ENCODE measurements around the gene DUSP6.
A peak's percentile ranks its signal among the peaks of the same experiment; 100 is the strongest.

Gene DUSP6

DNA sequence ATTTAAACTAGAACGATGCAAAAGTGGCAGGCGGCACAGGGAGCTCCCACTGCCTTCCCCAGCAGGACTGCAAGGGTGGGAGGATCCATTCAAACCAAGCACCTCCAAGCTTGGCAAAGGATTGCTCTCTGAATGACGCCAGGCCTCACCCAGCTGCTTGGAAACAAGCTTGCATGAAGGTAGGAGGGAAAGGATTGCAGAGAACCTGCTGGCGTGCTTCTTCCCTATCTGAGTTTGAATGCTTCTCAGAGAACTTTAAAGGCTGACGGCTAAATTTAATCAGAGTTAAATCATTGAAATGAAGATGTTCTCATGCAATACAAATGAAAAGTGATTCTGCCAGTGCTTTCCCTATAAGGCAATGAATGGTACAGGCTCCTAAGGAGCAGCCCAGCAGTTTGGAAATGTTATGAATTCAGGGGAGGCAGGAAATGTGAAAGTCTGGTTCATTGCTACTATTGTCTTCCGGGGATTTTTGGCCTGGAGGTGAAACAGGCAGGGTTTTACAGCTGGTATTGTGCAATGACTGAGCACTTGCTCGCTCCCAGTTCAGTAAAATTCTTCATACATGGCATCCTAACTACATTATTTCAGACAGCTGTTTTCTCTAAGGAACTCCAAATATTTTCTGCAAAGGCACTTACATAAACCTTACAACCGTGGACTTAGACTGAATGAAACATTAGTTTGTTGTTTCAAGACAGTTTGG lies 31.9 kb upstream of the DUSP6 start:
- no peak for DNase-seq (ENCODE audit: insufficient read length, low spot score)
- TF ChIP-seq POLR2A (IDR thresholded peaks at IDR 0.05; ENCODE audit: low read depth, low read length), result no peak
- FAIRE-seq, result peak; percentile 48

GRCh38 chr12:89383235-89384049 lies 31.1 kb upstream of the DUSP6 start:
- DNase-seq (ENCODE audit: insufficient read length, low spot score) (no peak), FAIRE-seq (no peak)

DNA sequence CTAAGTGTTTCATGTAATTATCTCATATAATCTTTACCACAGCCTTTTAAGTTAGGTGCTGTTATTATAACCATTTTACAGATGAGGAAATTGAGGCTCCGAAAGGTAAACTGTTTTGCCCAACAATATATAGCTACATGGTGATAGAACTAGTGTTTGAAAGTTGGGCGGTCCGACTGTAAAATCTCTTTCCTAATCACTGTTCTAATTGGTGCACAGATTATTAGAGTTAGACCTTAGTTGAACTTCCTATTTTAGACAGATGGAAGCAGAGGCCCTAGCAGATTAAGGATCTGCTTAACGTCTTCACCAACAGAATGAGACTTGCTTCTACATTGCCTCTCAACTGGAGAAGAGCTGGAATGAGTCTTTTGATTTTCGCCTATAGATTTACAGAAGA lies 30.0 kb upstream of the DUSP6 start:
- no peak for FAIRE-seq

More at GRCh38 chr12:89383235-89384049, 31.1 kb upstream of the DUSP6 start:
- no peak for TF ChIP-seq POLR2A (IDR thresholded peaks at IDR 0.05; ENCODE audit: low read depth, low read length)

GRCh38 chr12:89379839-89380467 lies 27.7 kb upstream of the DUSP6 start:
- no peak for FAIRE-seq
- DNase-seq (ENCODE audit: insufficient read length, low spot score), result no peak
- TF ChIP-seq POLR2A (IDR thresholded peaks at IDR 0.05; ENCODE audit: low read depth, low read length), result no peak

More for the DNA sequence above, 30.0 kb upstream of the DUSP6 start:
- TF ChIP-seq POLR2A (IDR thresholded peaks at IDR 0.05; ENCODE audit: low read depth, low read length), result no peak
- DNase-seq (ENCODE audit: insufficient read length, low spot score), result no peak

GRCh38 chr12:89379148-89379838 lies 27.0 kb upstream of the DUSP6 start:
- DNase-seq (ENCODE audit: insufficient read length, low spot score), result no peak
- no peak for TF ChIP-seq POLR2A (IDR thresholded peaks at IDR 0.05; ENCODE audit: low read depth, low read length)
- FAIRE-seq, result no peak

DNA sequence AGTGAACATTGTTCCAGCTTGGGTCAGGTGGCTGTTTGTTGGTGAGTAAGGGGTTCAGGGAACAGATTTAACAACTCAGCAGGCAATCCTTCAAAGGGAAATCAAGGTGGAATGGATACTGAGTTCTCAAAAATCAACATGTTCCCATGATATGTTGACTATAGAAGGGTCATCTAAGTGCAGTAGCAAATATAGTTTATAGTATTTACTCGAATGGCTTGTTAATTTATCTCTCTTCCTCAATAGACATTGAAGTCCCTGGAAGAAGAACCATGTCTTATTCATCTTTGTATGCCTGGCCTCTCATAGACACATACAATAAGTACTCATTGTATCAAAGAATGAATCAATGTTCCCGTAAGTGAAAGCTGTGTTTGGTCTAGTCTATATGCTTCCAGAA lies 24.5 kb upstream of the DUSP6 start:
- DNase-seq (ENCODE audit: insufficient read length, low spot score) (no peak), FAIRE-seq (no peak)
- no peak for TF ChIP-seq POLR2A (IDR thresholded peaks at IDR 0.05; ENCODE audit: low read depth, low read length)

GRCh38 chr12:89376202-89376529 lies 23.9 kb upstream of the DUSP6 start:
- TF ChIP-seq POLR2A (IDR thresholded peaks at IDR 0.05; ENCODE audit: low read depth, low read length), result no peak
- DNase-seq (ENCODE audit: insufficient read length, low spot score), result no peak
- FAIRE-seq, result no peak

DNA sequence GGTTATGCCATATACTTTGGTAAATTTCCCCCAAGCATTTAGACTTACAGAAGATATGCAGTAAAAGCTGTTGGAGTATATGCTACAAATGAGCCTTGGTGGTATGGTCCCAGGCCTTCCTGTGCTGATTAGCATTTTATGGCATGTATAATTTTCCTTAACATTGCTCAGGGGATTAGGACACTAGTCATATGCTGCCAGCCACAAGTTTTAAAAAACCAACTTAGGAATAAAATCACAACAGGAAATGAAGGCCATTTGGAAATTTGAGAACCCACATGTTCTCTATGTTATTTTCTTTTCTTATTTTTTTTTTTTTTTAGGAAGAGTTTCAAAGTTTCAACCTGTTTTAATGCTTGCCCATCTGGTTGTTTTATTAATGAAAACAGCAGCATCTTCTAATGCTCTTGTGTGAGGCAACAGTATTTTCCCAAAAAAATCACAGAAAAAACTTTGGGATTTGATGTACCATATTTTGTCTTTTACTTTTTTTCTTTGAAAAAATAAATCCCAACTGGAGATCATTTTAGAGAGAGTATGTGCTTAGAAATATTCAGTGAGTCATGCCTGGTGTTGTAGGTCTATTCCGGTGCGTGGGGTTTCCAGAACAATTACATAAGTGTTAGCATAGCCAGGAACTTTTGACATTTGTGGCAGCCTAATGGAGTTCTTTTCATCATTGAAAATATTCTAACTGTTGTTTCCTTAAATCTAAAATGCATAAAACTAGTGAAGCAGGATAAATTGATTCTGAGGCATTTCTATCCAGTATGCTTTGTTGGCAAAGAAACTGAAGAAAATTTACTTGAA lies 21.7 kb upstream of the DUSP6 start:
- peak; percentile 37 for DNase-seq (ENCODE audit: insufficient read length, low spot score)
- FAIRE-seq, result no peak

DNA sequence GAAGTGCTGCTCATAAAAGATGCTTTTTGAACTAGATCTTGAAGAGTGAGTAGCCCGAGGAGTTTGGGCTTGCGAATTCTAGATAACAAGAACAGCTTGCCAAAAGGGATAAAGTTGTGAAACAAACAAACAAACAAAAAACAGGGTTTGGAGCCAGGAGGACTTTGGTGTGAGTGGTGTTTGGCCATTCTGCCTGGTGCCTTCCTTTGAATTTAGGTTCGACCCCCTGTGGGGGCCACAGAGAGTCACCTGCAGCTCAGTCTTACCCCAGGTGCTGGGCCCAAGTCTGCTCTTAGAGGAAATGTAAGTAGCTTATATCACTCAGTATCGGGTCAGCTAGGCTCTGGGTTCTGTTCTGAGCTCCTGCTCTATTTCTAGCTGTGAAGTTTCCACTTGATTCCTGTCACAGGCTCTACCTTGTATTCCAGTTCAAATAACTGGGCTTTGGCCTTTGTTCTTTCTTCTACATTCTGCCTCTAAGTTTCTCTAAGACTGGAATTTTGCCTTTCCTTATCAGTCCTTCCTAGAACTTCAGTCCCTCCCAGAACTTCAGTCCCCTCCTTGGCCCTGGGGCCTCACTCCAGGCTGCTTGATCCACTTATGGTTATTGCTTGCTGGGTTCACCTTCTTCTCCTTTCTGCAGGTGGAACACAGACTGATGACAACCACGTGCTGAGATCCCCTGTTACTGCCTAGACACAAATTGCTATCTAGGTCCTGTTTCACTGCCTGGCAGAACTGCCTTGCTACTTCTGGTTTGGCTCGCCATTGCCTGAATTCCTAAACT lies 20.5 kb upstream of the DUSP6 start:
- no peak for TF ChIP-seq POLR2A (IDR thresholded peaks at IDR 0.05; ENCODE audit: low read depth, low read length)
- DNase-seq (ENCODE audit: insufficient read length, low spot score), result no peak
- no peak for FAIRE-seq

More for the DNA sequence above, 21.7 kb upstream of the DUSP6 start:
- TF ChIP-seq POLR2A (IDR thresholded peaks at IDR 0.05; ENCODE audit: low read depth, low read length), result no peak

GRCh38 chr12:89370850-89371249 lies 18.5 kb upstream of the DUSP6 start:
- no peak for DNase-seq (ENCODE audit: insufficient read length, low spot score)
- peak; percentile 88 for FAIRE-seq
- no peak for TF ChIP-seq POLR2A (IDR thresholded peaks at IDR 0.05; ENCODE audit: low read depth, low read length)

DNA sequence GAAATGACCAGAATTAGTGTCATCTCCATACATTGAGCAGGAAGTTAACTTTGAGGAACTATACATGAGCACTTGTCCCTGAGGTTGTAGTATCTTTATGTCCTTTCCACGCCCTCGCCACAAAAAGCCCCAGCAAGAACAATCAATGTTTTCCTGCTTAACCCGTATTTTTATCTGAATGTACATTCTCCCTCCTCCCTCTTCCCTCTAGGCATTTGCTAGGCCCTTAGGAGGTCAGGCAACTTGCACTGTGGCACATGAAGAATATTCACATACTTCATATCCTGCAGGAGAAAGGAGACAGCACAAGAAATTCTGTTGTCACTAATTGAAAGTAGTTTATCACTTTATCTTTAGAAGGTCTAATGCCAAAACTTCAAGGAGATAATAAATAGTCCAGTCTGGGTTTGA lies 18.1 kb upstream of the DUSP6 start:
- DNase-seq (ENCODE audit: insufficient read length, low spot score) (no peak), FAIRE-seq (no peak)
- no peak for TF ChIP-seq POLR2A (IDR thresholded peaks at IDR 0.05; ENCODE audit: low read depth, low read length)

DNA sequence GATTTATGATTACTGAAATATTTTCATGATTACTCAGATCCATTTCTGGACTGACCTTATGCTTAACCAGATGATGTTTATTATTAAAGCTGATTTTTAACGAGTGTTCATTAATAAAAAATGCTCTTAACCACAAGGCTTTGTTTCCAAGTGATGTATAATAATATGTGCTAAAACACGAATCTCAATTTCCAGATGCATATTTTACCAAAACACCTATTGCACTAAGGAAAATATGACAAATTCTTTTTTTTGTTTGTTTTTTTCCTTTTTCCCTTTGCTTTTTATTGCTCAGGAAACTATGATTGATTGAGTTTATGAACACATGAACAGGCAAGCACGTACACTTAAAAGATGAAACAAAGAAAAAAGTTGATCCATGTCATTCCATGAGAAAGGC lies 16.9 kb upstream of the DUSP6 start:
- TF ChIP-seq POLR2A (IDR thresholded peaks at IDR 0.05; ENCODE audit: low read depth, low read length), result no peak
- FAIRE-seq, result no peak
- no peak for DNase-seq (ENCODE audit: insufficient read length, low spot score)
